AG09319 (cell line): ENCODE results near the gene ABCC6.

ENCODE experiments used
- DNase-seq: peaks from one replicate; pipeline ENCODE4 v3.0.0-alpha.2; 2010; ENCODE audit warnings: low read depth; ENCODE audit errors: extremely low read depth
- TF ChIP-seq, protein P1 (sequence below): IDR thresholded peaks from 2 replicates; pipeline ENCODE4 v1.5.1; 2011; ENCODE audit warnings: low read depth, mild to moderate bottlenecking, inconsistent platforms, low read length, moderate library complexity

The ABCC6 gene

GRCh38 chr16:16144416-16144815 lies 78.9 kb downstream of the ABCC6 start:
- no peak for DNase-seq
- TF ChIP-seq, protein P1, sequence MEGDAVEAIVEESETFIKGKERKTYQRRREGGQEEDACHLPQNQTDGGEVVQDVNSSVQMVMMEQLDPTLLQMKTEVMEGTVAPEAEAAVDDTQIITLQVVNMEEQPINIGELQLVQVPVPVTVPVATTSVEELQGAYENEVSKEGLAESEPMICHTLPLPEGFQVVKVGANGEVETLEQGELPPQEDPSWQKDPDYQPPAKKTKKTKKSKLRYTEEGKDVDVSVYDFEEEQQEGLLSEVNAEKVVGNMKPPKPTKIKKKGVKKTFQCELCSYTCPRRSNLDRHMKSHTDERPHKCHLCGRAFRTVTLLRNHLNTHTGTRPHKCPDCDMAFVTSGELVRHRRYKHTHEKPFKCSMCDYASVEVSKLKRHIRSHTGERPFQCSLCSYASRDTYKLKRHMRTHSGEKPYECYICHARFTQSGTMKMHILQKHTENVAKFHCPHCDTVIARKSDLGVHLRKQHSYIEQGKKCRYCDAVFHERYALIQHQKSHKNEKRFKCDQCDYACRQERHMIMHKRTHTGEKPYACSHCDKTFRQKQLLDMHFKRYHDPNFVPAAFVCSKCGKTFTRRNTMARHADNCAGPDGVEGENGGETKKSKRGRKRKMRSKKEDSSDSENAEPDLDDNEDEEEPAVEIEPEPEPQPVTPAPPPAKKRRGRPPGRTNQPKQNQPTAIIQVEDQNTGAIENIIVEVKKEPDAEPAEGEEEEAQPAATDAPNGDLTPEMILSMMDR, result no peak

DNA sequence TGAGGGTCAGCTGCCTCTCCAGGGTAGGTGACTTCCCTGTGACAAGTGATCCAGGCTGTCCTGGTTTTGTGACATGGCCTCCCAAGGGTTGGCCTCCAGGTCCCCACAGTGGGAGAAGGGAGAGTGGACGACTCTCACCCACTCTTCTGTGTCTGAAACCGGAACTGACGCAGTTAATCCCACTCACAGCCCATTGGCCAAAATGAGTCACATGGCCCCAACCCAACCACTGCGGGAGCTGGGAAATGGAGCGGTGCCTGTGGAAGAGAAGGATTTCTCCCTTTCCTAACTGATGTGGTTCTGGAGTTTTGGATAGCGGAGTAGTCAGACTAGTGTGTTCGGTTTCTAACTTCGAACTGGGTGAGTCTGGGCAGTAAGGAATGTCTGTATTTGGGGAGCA lies 79.4 kb downstream of the ABCC6 start:
- TF ChIP-seq, protein P1, result no peak
- no peak for DNase-seq

- no peak for DNase-seq
- TF ChIP-seq, protein P1, result peak; percentile 29
Measured at GRCh38 chr16:16143038-16143763, 80.1 kb downstream of the ABCC6 start.

- TF ChIP-seq, protein P1, result no peak
- no peak for DNase-seq
Measured at GRCh38 chr16:16141784-16142396, 81.4 kb downstream of the ABCC6 start.

- TF ChIP-seq, protein P1, result no peak
- DNase-seq, result no peak
Measured at GRCh38 chr16:16141141-16141540, 82.2 kb downstream of the ABCC6 start.

DNA sequence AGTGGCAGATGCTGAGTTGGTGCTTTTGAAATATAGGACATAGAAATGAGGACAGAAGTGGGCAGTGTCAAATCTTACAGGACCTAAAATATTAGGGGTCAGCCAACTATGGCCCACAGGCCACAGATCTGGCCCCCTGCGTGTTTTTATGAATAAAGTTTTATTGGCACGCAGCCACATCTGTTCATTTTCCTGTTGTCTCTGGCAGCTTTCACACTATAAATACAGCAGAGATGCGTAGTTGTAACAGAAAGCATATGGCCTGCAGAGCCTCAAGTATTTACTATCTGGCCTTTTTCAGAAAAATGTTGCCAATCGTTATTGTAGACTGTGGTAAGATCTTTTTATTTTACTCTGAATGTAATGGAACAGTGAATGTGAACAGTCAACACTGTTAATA lies 82.8 kb downstream of the ABCC6 start:
- TF ChIP-seq, protein P1, result no peak

GRCh38 chr16:16139806-16140205 lies 83.5 kb downstream of the ABCC6 start:
- DNase-seq, result no peak
- TF ChIP-seq, protein P1, result no peak

More for the DNA sequence above, 82.8 kb downstream of the ABCC6 start:
- DNase-seq, result no peak
